ENCODE measurements around the gene ANKFY1. TPM values are rescaled to one million over a fixed set of nuclear protein-coding genes. Genes with fewer than 3 reads are reported as not detected.

Gene ANKFY1
- polyA plus RNA-seq, 1 of the 3 experiments (the other 2 are of a cell fraction) = 29.6 TPM

GRCh38 chr17:4170639-4171280 is 93.0 kb downstream of the ANKFY1 start:
- no peaks in the 10 kb centered on the region for H3K79me2 ChIP-seq (ENCODE audit: insufficient read depth)
- no peaks in the 10 kb centered on the region for H4K20me1 ChIP-seq (ENCODE audit: insufficient read depth)
- ChIA-PET POLR2A (no interaction called here), CTCF (interaction anchor here (1.0 kb wide), 1 partner anchor 196 kb away, joined by 3 read pairs; the partner anchor contains the start of gene UBE2G1)
- no peak overlapping the region for H2AFZ ChIP-seq (ENCODE audit: low read depth)
- H3K4me3 ChIP-seq (ENCODE audit: low read depth in 2 of 2, low read length in 1 of 2) = no peak overlapping the region
- TF ChIP-seq ZBTB33 (IDR thresholded peaks at IDR 0.05; ENCODE audit: borderline replicate concordance, low read depth) = no peak
- TF ChIP-seq EP300 (IDR thresholded peaks at IDR 0.05; ENCODE audit: borderline replicate concordance in 1 of 2, low read depth in 1 of 2, low read length in 1 of 2) = no peak
- TF ChIP-seq RCOR1 (IDR thresholded peaks at IDR 0.05; ENCODE audit: low read length) = no peak
- no peak for TF ChIP-seq RXRA (IDR thresholded peaks at IDR 0.05; ENCODE audit: borderline replicate concordance, low read depth)
- no peak for TF ChIP-seq TEAD4 (IDR thresholded peaks at IDR 0.05; ENCODE audit: borderline replicate concordance, insufficient read depth)
- TF ChIP-seq FOXM1 (IDR thresholded peaks at IDR 0.05; ENCODE audit: low read depth) = no peak
- no peak for TF ChIP-seq USF2 (IDR thresholded peaks at IDR 0.05; ENCODE audit: borderline replicate concordance, low read depth, low read length)
- no peak for TF ChIP-seq FOSL2 (IDR thresholded peaks at IDR 0.05; ENCODE audit: borderline replicate concordance, low read depth)
- no peak for TF ChIP-seq TAF1 (IDR thresholded peaks at IDR 0.05; ENCODE audit: borderline replicate concordance, low read depth, low read length)
- TF ChIP-seq SMC3 (IDR thresholded peaks at IDR 0.05; ENCODE audit: low read depth, low read length) = no peak
- TF ChIP-seq PBX3 (IDR thresholded peaks at IDR 0.05) = no peak
- no peak for TF ChIP-seq ELF1 (IDR thresholded peaks at IDR 0.05)
- TF ChIP-seq EZH2phosphoT487 (IDR thresholded peaks at IDR 0.05; ENCODE audit: borderline replicate concordance, low read depth) = no peak
- TF ChIP-seq RFX5 (IDR thresholded peaks at IDR 0.05; ENCODE audit: low read length) = no peak
- no peak for TF ChIP-seq NFIC (IDR thresholded peaks at IDR 0.05; ENCODE audit: borderline replicate concordance)
- TF ChIP-seq SIN3A (IDR thresholded peaks at IDR 0.05; ENCODE audit: borderline replicate concordance, low read depth, low read length) = no peak
- TF ChIP-seq JUND (IDR thresholded peaks at IDR 0.05) = no peak
- no peak for TF ChIP-seq TCF12 (IDR thresholded peaks at IDR 0.05)
- no peak overlapping the region for H3K27ac ChIP-seq (ENCODE audit: low read depth in 2 of 2, low read length in 1 of 2)
- no peaks in the 10 kb centered on the region for H3K9me2 ChIP-seq
- no peak overlapping the region for H3K4me2 ChIP-seq
- H3K27me3 ChIP-seq (ENCODE audit: insufficient read depth) = no peaks in the 10 kb centered on the region
- WGBS (ENCODE audit: low lambda C conversion rate) = 96% methylated on average over 27 of the region's 27 CpGs
- no peak for DNase-seq
- H3K36me3 ChIP-seq (replicated peaks in 1 of 2; ENCODE audit: control insufficient read depth in 1 of 2, insufficient read depth in 2 of 2, low read length in 1 of 2) = peaks cover 34 to 82% of the 10 kb centered on the region in 2 experiments
- no peaks in the 10 kb centered on the region for H3F3A ChIP-seq (replicated peaks; ENCODE audit: insufficient read depth)
- H3K4me1 ChIP-seq (ENCODE audit: control insufficient read depth in 1 of 2, insufficient read depth in 2 of 2, low read depth in 1 of 2, low read length in 1 of 2) = no peaks in the 10 kb centered on the region
- no peak overlapping the region for H3K9ac ChIP-seq
- no peaks in the 10 kb centered on the region for H3K9me3 ChIP-seq

Measured in SK-N-SH (cell line).